ENCODE data around the gene RPP30.

RPP30 gene

DNA sequence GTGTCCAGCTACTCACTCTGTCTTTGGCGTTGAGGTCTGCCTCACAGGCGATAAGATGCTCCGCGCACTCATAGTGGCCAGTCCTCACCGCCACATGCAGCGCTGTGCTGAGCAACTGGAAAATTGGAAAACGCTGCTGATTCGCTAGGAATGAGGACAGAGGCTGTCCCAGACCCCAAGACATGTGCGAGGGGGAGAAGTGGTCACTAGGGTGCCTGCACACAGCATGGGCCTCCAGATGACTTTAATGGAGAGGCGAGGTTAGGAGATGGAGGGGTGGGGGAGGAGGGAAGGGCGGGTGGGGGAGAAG lies 43.9 kb downstream of the RPP30 start:
- no peak for DNase-seq
- H3K27me3 Mint-ChIP-seq, result peaks cover 21 to 40% of the 10 kb centered on the region in 2 donors
- no peak for ATAC-seq (replicated peaks)
- H3K4me3 Mint-ChIP-seq, result no peak overlapping the region
- no peak overlapping the region for H3K27ac Mint-ChIP-seq
- H3K9me3 Mint-ChIP-seq, result no peaks in the 10 kb centered on the region
- peaks cover 0 to 5% of the 10 kb centered on the region in 2 donors for H3K4me1 Mint-ChIP-seq (ENCODE audit: low read depth in 2 of 2)
- H3K36me3 Mint-ChIP-seq (ENCODE audit: insufficient read depth), result no peaks in the 10 kb centered on the region

DNA sequence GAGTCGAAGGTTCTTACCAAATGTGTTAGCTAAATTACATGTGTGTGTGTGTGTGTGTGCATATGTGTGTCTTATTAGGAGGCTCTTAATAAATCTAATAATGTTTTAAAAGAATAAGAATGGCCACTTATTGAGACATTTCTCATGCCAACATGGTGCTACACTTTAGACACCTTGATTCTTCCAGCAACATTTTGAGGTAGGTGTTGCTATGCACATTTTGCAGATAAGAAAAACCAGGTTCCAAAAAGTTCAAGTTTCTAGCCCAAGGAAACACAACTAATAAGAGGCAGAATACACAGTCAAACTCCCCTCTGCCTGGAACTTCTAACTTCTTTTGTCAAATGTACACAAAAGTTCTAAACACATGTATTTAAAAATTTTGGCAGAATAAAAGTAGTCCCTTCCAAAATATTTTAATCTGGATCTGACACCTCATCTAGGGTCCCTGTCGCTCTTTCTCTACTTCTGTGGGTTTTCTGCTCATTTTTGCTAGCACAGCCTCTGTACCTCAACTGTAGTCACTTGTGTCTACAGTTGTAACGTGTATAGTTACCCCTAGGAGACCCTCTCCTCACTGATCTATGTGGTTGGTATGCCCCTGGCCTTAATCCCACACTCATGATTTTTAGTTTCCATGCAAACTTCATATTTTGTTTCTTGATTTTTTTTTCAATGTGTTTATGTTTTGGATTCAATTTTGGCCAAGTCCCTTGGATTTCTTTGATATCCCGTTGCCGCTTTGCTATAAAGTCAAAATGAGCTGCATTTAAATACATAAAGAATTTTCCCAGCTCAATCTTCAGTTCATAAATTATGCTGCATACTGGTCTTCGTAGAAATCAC lies 44.8 kb downstream of the RPP30 start:
- Mint-ChIP-seq H3K9me3 (no peaks in the 10 kb centered on the region), H3K4me1 (ENCODE audit: low read depth in 2 of 2) (peaks cover 0 to 4% of the 10 kb centered on the region in 2 donors), H3K27me3 (peaks cover 27 to 41% of the 10 kb centered on the region in 2 donors), H3K27ac (no peak overlapping the region), H3K36me3 (ENCODE audit: insufficient read depth) (no peaks in the 10 kb centered on the region), H3K4me3 (no peak overlapping the region)
- DNase-seq (no peak), ATAC-seq (replicated peaks) (no peak)

DNA sequence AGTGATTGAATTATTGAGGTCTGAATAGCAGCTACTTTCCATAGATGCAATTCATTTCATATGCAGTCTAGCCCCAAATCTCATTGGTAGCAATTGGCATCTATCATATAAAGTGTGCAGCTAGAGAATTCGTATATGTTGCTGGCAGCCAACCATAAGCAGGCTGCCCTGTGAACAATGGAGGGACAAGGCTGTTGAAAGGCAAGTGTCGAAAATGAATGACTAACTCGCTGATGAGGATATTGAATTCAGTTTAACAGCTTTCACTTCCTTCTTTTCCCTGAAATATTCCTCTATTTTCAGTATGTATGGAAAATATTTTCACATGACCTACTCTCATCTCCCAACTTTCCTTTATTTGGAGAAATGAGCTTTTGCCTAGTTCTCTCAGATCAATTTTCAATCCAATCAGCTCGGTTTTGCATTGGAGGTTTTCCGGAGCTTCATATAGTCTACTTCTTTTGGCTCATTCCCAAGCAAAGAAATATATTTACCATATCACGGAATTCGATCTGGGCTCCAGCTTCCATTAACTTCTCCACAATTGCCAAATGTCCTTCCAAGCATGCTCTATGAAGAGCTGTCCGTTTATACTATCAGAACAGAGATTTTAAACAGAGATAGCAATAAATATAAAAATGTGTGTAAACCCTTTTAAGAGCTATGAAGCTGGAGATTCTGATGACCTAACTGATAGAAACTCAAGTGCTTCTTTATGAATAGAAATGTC lies 45.6 kb downstream of the RPP30 start:
- Mint-ChIP-seq H3K4me3 (no peak overlapping the region), H3K9me3 (no peaks in the 10 kb centered on the region), H3K4me1 (ENCODE audit: low read depth in 2 of 2) (no peaks in the 10 kb centered on the region), H3K27me3 (peaks cover 33 to 48% of the 10 kb centered on the region in 2 donors), H3K27ac (no peak overlapping the region), H3K36me3 (ENCODE audit: insufficient read depth) (no peaks in the 10 kb centered on the region)
- no peak for ATAC-seq (replicated peaks)
- DNase-seq, result no peak

- no peaks in the 10 kb centered on the region for H3K9me3 Mint-ChIP-seq
- no peak for ATAC-seq (replicated peaks)
- H3K36me3 Mint-ChIP-seq (ENCODE audit: insufficient read depth), result no peaks in the 10 kb centered on the region
- H3K4me1 Mint-ChIP-seq (ENCODE audit: low read depth in 2 of 2), result no peaks in the 10 kb centered on the region
- H3K27ac Mint-ChIP-seq, result no peak overlapping the region
- no peak overlapping the region for H3K4me3 Mint-ChIP-seq
- H3K27me3 Mint-ChIP-seq, result peaks cover 38 to 54% of the 10 kb centered on the region in 2 donors
- no peak for DNase-seq
These were observed 46.2 kb downstream of the RPP30 start for GRCh38 chr10:90917968-90918318.

- H3K36me3 Mint-ChIP-seq (ENCODE audit: insufficient read depth), result no peaks in the 10 kb centered on the region
- H3K4me3 Mint-ChIP-seq, result no peak overlapping the region
- no peaks in the 10 kb centered on the region for H3K9me3 Mint-ChIP-seq
- no peak overlapping the region for H3K27ac Mint-ChIP-seq
- no peak for ATAC-seq (replicated peaks)
- DNase-seq, result no peak
- peaks cover 54 to 67% of the 10 kb centered on the region in 2 donors for H3K27me3 Mint-ChIP-seq
- no peaks in the 10 kb centered on the region for H3K4me1 Mint-ChIP-seq (ENCODE audit: low read depth in 2 of 2)
These were observed 48.2 kb downstream of the RPP30 start for GRCh38 chr10:90919683-90920574.

DNA sequence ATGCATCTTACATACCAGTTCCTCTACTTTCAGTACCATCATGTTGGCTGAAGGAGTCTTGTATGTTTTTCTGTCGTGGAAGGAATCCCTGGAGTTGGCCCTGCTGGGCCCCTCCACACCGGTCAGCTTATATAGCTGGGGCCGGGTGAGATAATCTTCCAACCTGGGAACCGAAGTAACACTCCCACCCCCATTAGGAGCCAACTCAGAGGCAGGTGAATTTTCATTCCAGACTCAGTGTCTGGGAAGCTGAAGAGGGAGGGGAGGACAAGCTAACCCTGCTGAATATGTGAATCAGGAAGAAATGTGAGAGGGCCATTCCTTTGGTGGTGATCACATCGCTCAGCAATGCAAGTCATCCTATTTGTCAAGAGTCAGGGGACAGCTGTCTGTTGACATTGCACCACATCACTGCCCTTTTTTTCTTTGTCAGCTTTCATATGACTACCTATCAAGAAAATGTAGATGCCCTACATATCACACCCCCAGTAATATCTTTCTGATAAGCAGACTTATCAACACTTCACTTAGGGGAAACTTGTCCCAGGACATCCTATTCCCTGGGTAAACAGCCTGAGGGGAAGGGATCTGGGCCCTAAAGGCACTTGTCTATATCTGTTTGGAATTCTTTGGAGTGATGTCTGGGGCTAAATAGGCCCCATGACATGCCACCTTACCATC lies 49.4 kb downstream of the RPP30 start, which contains the start of gene ANKRD1:
Gene ANKRD1 (minus strand): TSS at position 102 of the 681 bp plus-strand sequence. CDS start 60 bp downstream, at position 42.
- H3K27ac Mint-ChIP-seq, result no peak within 1 kb of the TSS
- ATAC-seq (replicated peaks), result no peak
- H3K9me3 Mint-ChIP-seq, result no peaks in the 10 kb centered on the region
- no peaks in the 10 kb centered on the region for H3K36me3 Mint-ChIP-seq (ENCODE audit: insufficient read depth)
- DNase-seq, result no peak
- no peaks in the 10 kb centered on the region for H3K4me1 Mint-ChIP-seq (ENCODE audit: low read depth in 2 of 2)
- peaks cover 48 to 58% of the 10 kb centered on the region in 2 donors for H3K27me3 Mint-ChIP-seq
- no peak within 1 kb of the TSS for H3K4me3 Mint-ChIP-seq

GRCh38 chr10:90921906-90922305 lies 50.1 kb downstream of the RPP30 start:
- no peaks in the 10 kb centered on the region for H3K36me3 Mint-ChIP-seq (ENCODE audit: insufficient read depth)
- H3K4me1 Mint-ChIP-seq (ENCODE audit: low read depth in 2 of 2), result no peaks in the 10 kb centered on the region
- H3K9me3 Mint-ChIP-seq, result no peaks in the 10 kb centered on the region
- DNase-seq (no peak), ATAC-seq (replicated peaks) (no peak)
- peaks cover 44 to 56% of the 10 kb centered on the region in 2 donors for H3K27me3 Mint-ChIP-seq
- no peak overlapping the region for H3K27ac Mint-ChIP-seq
- no peak overlapping the region for H3K4me3 Mint-ChIP-seq

DNA sequence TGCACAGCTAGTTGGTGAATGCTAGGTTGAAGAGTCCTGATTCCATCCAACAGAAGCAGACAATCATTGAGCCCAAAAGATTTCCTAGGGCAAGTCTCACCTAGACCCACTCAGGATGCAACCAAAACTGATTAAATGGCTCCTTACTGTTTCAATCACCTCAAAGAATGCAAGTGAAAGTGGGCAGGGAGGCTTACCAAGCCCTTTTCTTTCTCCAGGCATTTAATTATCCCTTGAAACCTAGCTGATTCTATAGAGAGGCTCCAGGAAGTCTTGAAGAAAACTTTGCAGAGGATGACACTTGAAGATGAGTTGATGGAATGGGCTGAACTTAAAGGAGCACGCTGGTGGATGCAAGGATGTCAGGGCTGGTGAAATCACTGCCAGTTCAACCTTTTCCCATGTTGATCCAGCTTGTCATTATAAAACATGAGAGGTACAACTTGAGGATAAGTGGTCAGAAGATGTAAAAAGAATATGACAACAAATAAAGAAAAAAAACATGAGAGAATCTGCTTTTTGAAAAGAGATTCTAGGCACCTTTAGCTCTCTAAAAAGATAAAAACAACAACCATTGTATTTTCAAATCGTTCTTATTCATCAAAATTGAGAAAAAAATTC lies 51.4 kb downstream of the RPP30 start:
- no peak for DNase-seq
- Mint-ChIP-seq H3K9me3 (no peaks in the 10 kb centered on the region), H3K4me3 (no peak overlapping the region), H3K27me3 (peaks cover 52 to 56% of the 10 kb centered on the region in 2 donors), H3K27ac (no peak overlapping the region), H3K4me1 (ENCODE audit: low read depth in 2 of 2) (no peaks in the 10 kb centered on the region), H3K36me3 (ENCODE audit: insufficient read depth) (no peaks in the 10 kb centered on the region)
- no peak for ATAC-seq (replicated peaks)

GRCh38 chr10:90924552-90924951 lies 52.8 kb downstream of the RPP30 start:
- ATAC-seq (replicated peaks), result no peak
- H3K27ac Mint-ChIP-seq, result no peak overlapping the region
- no peak overlapping the region for H3K4me3 Mint-ChIP-seq
- H3K9me3 Mint-ChIP-seq, result no peaks in the 10 kb centered on the region
- no peak for DNase-seq
- peaks cover 65 to 66% of the 10 kb centered on the region in 2 donors for H3K27me3 Mint-ChIP-seq
- no peaks in the 10 kb centered on the region for H3K4me1 Mint-ChIP-seq (ENCODE audit: low read depth in 2 of 2)
- no peaks in the 10 kb centered on the region for H3K36me3 Mint-ChIP-seq (ENCODE audit: insufficient read depth)

GRCh38 chr10:90925079-90926029 lies 53.6 kb downstream of the RPP30 start:
- H3K4me1 Mint-ChIP-seq (ENCODE audit: low read depth in 2 of 2), result no peaks in the 10 kb centered on the region
- no peaks in the 10 kb centered on the region for H3K9me3 Mint-ChIP-seq
- ATAC-seq (replicated peaks) (no peak), DNase-seq (no peak)
- H3K27me3 Mint-ChIP-seq, result peaks cover 66 to 68% of the 10 kb centered on the region in 2 donors
- H3K36me3 Mint-ChIP-seq (ENCODE audit: insufficient read depth), result no peaks in the 10 kb centered on the region
- no peak overlapping the region for H3K4me3 Mint-ChIP-seq
- no peak overlapping the region for H3K27ac Mint-ChIP-seq

DNA sequence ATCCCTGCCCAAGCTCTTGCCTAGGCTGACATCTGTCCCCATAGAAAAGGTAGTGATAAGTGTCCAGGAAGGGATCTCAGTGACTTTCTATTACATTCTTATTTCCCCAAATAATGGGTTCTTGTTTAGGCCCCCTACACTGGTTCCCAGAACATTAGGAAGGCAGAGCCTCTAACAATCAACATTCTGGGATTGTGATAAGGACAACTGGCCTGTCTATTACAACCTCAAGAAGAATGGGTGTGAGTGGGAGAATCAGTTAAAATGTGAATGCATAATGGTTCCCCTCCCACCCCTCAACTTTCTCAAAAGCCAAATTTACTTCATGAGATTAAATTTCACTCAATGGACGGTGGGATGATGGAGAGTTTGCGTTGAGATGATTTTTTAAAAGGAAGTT lies 55.5 kb downstream of the RPP30 start:
- DNase-seq, result no peak
- no peak for ATAC-seq (replicated peaks)
- H3K4me3 Mint-ChIP-seq, result no peak overlapping the region
- no peaks in the 10 kb centered on the region for H3K4me1 Mint-ChIP-seq (ENCODE audit: low read depth in 2 of 2)
- no peaks in the 10 kb centered on the region for H3K36me3 Mint-ChIP-seq (ENCODE audit: insufficient read depth)
- peaks cover 65 to 74% of the 10 kb centered on the region in 2 donors for H3K27me3 Mint-ChIP-seq
- H3K9me3 Mint-ChIP-seq, result no peaks in the 10 kb centered on the region
- no peak overlapping the region for H3K27ac Mint-ChIP-seq

DNA sequence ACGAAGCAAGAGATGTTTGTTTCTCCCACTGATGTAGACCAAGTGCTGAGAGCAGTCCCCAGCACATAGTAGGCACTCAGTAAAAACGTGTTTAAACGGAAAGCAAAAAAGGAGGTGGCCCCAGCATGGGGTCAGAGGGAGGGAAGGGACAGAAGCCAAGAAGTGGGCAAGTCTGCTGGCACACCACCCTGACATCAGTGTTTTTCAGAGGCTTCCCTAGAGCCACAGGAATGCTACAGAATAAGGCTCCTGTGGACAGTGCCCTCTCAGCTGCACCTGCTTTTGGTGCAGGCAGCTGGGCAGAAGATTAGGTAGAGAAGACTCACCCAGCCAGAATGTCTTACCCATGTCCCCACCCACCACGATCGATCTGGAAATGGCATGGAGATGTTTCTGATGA lies 57.4 kb downstream of the RPP30 start:
- Mint-ChIP-seq H3K4me1 (ENCODE audit: low read depth in 2 of 2) (no peaks in the 10 kb centered on the region), H3K9me3 (no peaks in the 10 kb centered on the region), H3K27ac (no peak overlapping the region), H3K27me3 (peaks cover 52 to 62% of the 10 kb centered on the region in 2 donors), H3K36me3 (ENCODE audit: insufficient read depth) (no peaks in the 10 kb centered on the region), H3K4me3 (no peak overlapping the region)
- no peak for DNase-seq
- ATAC-seq (replicated peaks), result no peak
